ENCODE measurements around the gene LARP4. TPM values are rescaled to one million over a fixed set of nuclear protein-coding genes. Genes with fewer than 3 reads are reported as not detected.

Gene LARP4
- total and polyA plus RNA-seq, 2 donors (not counting 3 experiments of a cell fraction or from before 2014, with no cell fraction given) = 8.9 to 69.6 TPM

DNA sequence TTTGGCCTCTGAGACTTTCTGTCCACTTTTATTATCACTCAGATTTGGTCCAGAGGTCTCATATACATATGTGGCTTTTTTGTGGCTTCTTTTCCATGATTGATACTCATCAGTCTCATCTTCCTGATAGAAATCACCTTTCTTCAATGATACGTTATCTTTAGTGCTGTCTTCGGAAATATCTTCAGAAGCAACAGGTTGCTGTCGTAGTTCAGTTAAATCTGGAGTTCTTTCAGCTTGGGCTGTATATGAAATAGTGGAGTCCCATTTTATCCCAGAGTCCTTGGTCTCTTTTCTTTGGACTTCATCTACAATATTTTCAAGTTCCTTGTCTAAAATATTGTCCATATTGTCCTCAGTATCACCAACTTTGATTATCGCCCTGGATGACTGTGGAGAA is 45.3 kb upstream of the LARP4 start:
- Histone ChIP-seq H3K36me3 (ENCODE audit: control insufficient read depth in 2 of 2, extremely low read depth in 1 of 2, insufficient read depth in 2 of 2, low read length in 2 of 2) (no peaks in the 10 kb centered on the region), H3K27ac (ENCODE audit: insufficient read depth, low read depth, low read length) (no peak overlapping the region), H3K4me1 (ENCODE audit: control insufficient read depth, extremely low read depth, insufficient read depth, low read length) (peaks cover 2% of the 10 kb centered on the region), H3K9me1 (replicated peaks; ENCODE audit: control insufficient read depth, extremely low read depth, insufficient read depth, low read length) (no peaks in the 10 kb centered on the region), H3K4me2 (ENCODE audit: insufficient read depth, low read length) (no peak overlapping the region), H3K9me3 (replicated peaks; ENCODE audit: control insufficient read depth, insufficient read depth, low read length) (no peaks in the 10 kb centered on the region), H4K20me1 (replicated peaks; ENCODE audit: control insufficient read depth, extremely low read depth, insufficient read depth, low read length) (no peaks in the 10 kb centered on the region), H2AFZ (ENCODE audit: low read depth, low read length) (no peak overlapping the region), H3K4me3 (replicated peaks in 1 of 3; ENCODE audit: insufficient read depth in 1 of 3, low read depth in 1 of 3, low read length in 3 of 3) (no peak overlapping the region), H3K27me3 (ENCODE audit: control insufficient read depth in 2 of 2, insufficient read depth in 2 of 2, low read length in 2 of 2) (no peaks in the 10 kb centered on the region), H3K9ac (replicated peaks; ENCODE audit: extremely low read depth, insufficient read depth, low read length) (no peak overlapping the region), H3K79me2 (ENCODE audit: control insufficient read depth, insufficient read depth, low read length) (no peaks in the 10 kb centered on the region)
- FAIRE-seq (no peak), DNase-seq (ENCODE audit: low read depth, low spot score) (no peak)
- dilution Hi-C loops (cut with MboI; ENCODE audit: extremely low pct_ligation_motif_present, low sequenced_read_pairs) = no loop called here
- BruUV-seq (replicated peaks) = no TSS peak
- intact Hi-C loops (cut with micrococcal nuclease) = no loop called here
- CTCF ChIA-PET = no interaction called here
- POLR2A ChIA-PET = no interaction called here
- TF ChIP-seq MYC (IDR thresholded peaks at IDR 0.05; ENCODE audit: low read depth, low read length) (no peak), EZH2 (IDR thresholded peaks at IDR 0.05; ENCODE audit: borderline replicate concordance, low read depth, low read length, severe bottlenecking) (no peak), FOS (IDR thresholded peaks at IDR 0.05; ENCODE audit: borderline replicate concordance, insufficient read depth, low read length) (no peak), POLR2AphosphoS5 (IDR thresholded peaks at IDR 0.05; ENCODE audit: insufficient read depth, low read depth, low read length) (no peak), POLR2A (IDR thresholded peaks at IDR 0.05; ENCODE audit: low read depth, low read length) (no peak), JUN (IDR thresholded peaks at IDR 0.05; ENCODE audit: borderline replicate concordance, insufficient read depth, insufficient read length, low read depth) (no peak)
- TF ChIP-seq, protein P1, sequence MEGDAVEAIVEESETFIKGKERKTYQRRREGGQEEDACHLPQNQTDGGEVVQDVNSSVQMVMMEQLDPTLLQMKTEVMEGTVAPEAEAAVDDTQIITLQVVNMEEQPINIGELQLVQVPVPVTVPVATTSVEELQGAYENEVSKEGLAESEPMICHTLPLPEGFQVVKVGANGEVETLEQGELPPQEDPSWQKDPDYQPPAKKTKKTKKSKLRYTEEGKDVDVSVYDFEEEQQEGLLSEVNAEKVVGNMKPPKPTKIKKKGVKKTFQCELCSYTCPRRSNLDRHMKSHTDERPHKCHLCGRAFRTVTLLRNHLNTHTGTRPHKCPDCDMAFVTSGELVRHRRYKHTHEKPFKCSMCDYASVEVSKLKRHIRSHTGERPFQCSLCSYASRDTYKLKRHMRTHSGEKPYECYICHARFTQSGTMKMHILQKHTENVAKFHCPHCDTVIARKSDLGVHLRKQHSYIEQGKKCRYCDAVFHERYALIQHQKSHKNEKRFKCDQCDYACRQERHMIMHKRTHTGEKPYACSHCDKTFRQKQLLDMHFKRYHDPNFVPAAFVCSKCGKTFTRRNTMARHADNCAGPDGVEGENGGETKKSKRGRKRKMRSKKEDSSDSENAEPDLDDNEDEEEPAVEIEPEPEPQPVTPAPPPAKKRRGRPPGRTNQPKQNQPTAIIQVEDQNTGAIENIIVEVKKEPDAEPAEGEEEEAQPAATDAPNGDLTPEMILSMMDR (IDR thresholded peaks at IDR 0.05; ENCODE audit: extremely low read depth in 1 of 2, insufficient read depth in 1 of 2, low read depth in 1 of 2, low read length in 2 of 2) = no peak
- TF ChIP-seq, protein P2, sequence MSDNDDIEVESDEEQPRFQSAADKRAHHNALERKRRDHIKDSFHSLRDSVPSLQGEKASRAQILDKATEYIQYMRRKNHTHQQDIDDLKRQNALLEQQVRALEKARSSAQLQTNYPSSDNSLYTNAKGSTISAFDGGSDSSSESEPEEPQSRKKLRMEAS (IDR thresholded peaks at IDR 0.05; ENCODE audit: insufficient read depth, insufficient read length) = no peak
